Uterus (tissue), 4 donors: Measurements from ENCODE around the gene GAST. TPM values are rescaled to one million over a fixed set of nuclear protein-coding genes. Genes with fewer than 3 reads are reported as not detected.

Source experiments
- DNase-seq, 2 donors: peaks; one replicate each; pipeline ENCODE4 v3.0.0-alpha.2; 2019 to 2020
- H3K27ac ChIP-seq, 2 donors: fragments of 200-600 bp; sonication (generic); 1 replicate in 1 of 2; 2 replicates in 1 of 2; pipeline ENCODE4 v1.5.1; 2016 to 2018
- H3K27me3 ChIP-seq, 2 donors: fragments of 200-600 bp; sonication (generic); one replicate each; pipeline ENCODE4 v1.5.1; 2018 to 2019; ENCODE audit warnings: control low read depth in 1 of 2
- H3K36me3 ChIP-seq, 2 donors: fragments of 200-600 bp; sonication (generic); one replicate each; pipeline ENCODE4 v1.5.1; 2019; ENCODE audit warnings: control low read depth in 1 of 2
- H3K4me1 ChIP-seq, 2 donors: fragments of 200-600 bp; sonication (generic); one replicate each; pipeline ENCODE4 v1.5.1; 2018 to 2019; ENCODE audit warnings: control low read depth in 1 of 2
- H3K4me3 ChIP-seq, 2 donors: fragments of 200-600 bp; sonication (generic); 1 replicate in 1 of 2; 2 replicates in 1 of 2; pipeline ENCODE4 v1.5.1; 2018 to 2019; ENCODE audit warnings: mild to moderate bottlenecking in 1 of 2
- H3K9me3 ChIP-seq, 2 donors: fragments of 200-600 bp; sonication (generic); one replicate each; pipeline ENCODE4 v1.5.1; 2019; ENCODE audit warnings: control low read depth in 1 of 2
- CTCF ChIP-seq, 4 experiments: fragments of 200-600 bp in 2 of 4; fragments of 450-650 bp in 2 of 4; sonication (generic) in 2 of 4; IDR thresholded peaks; one replicate each; pipeline ENCODE4 v1.5.1; 2016 to 2019; ENCODE audit warnings: antibody characterized with exemption in 4 of 4, mild to moderate bottlenecking in 2 of 4, moderate library complexity in 1 of 4
- POLR2A ChIP-seq, 2 donors: fragments of 450-650 bp; IDR thresholded peaks; one replicate each; pipeline ENCODE4 v1.6.1; 2016; ENCODE audit warnings: antibody characterized with exemption in 2 of 2, mild to moderate bottlenecking in 1 of 2, moderate library complexity in 1 of 2
- intact Hi-C: fragments of 100-400 bp; cut with DNase I; formaldehyde crosslinking; loops from one replicate; pipeline ENCODE4 v1.15.1; 2023; ENCODE audit warnings: low total_unique reads
- total RNA-seq, 4 donors: library from RNA; depleted of rRNA in 3 of 4; stranded (reverse); fragments of >200 nt in 3 of 4; gene quantifications; one replicate each; pipeline versions ENCODE4 v1.1.0 to v1.2.4, GENCODE V29; 2014 to 2023
- donor health status: DM: yes; HTN: yes; CAD: no.

Gene GAST
- total RNA-seq, 4 donors from 2014 or later: not detected

- Histone ChIP-seq H3K4me1 (no peaks in the 10 kb centered on the region), H3K27me3 (no peaks in the 10 kb centered on the region), H3K9me3 (no peaks in the 10 kb centered on the region), H3K4me3 (no peak overlapping the region), H3K27ac (peak overlapping the region in 1 of 2 donors; percentile 74), H3K36me3 (no peaks in the 10 kb centered on the region)
- DNase-seq: no peak
- no peak for TF ChIP-seq CTCF (IDR thresholded peaks at IDR 0.05)
- no peak for TF ChIP-seq POLR2A (IDR thresholded peaks at IDR 0.05)
- intact Hi-C loops: no loop called here
These were observed 32.2 kb upstream of the GAST start for GRCh38 chr17:41679740-41680425.

GRCh38 chr17:41680426-41681040, 31.6 kb upstream of the GAST start:
- intact Hi-C loops: no loop called here
- H3K27ac ChIP-seq: no peak overlapping the region

GRCh38 chr17:41681776-41682175, 30.4 kb upstream of the GAST start:
- no peaks in the 10 kb centered on the region for H3K27me3 ChIP-seq
- no peak for DNase-seq
- no peak overlapping the region for H3K4me3 ChIP-seq
- no peaks in the 10 kb centered on the region for H3K4me1 ChIP-seq
- intact Hi-C loops: no loop called here
- no peaks in the 10 kb centered on the region for H3K36me3 ChIP-seq
- no peak for TF ChIP-seq CTCF (IDR thresholded peaks at IDR 0.05)
- TF ChIP-seq POLR2A (IDR thresholded peaks at IDR 0.05): no peak
- H3K9me3 ChIP-seq: no peaks in the 10 kb centered on the region
- H3K27ac ChIP-seq: no peak overlapping the region

More at GRCh38 chr17:41680426-41681040, 31.6 kb upstream of the GAST start:
- Histone ChIP-seq H3K4me1 (no peaks in the 10 kb centered on the region), H3K9me3 (no peaks in the 10 kb centered on the region), H3K36me3 (no peaks in the 10 kb centered on the region), H3K4me3 (no peak overlapping the region), H3K27me3 (no peaks in the 10 kb centered on the region)
- TF ChIP-seq CTCF (IDR thresholded peaks at IDR 0.05) (no peak), POLR2A (IDR thresholded peaks at IDR 0.05) (no peak)
- no peak for DNase-seq

- Histone ChIP-seq H3K4me1 (no peaks in the 10 kb centered on the region), H3K36me3 (no peaks in the 10 kb centered on the region), H3K4me3 (no peak overlapping the region), H3K9me3 (no peaks in the 10 kb centered on the region), H3K27ac (no peak overlapping the region), H3K27me3 (no peaks in the 10 kb centered on the region)
- TF ChIP-seq CTCF (IDR thresholded peaks at IDR 0.05) (no peak), POLR2A (IDR thresholded peaks at IDR 0.05) (no peak)
- intact Hi-C loops: no loop called here
- no peak for DNase-seq
These were observed 29.5 kb upstream of the GAST start for GRCh38 chr17:41682631-41683030.

GRCh38 chr17:41683441-41684007, 28.6 kb upstream of the GAST start:
- no peaks in the 10 kb centered on the region for H3K4me1 ChIP-seq
- no peaks in the 10 kb centered on the region for H3K27me3 ChIP-seq
- H3K36me3 ChIP-seq: no peaks in the 10 kb centered on the region
- DNase-seq: no peak
- TF ChIP-seq POLR2A (IDR thresholded peaks at IDR 0.05): no peak
- H3K27ac ChIP-seq: no peak overlapping the region
- intact Hi-C loops: no loop called here
- no peaks in the 10 kb centered on the region for H3K9me3 ChIP-seq
- H3K4me3 ChIP-seq: no peak overlapping the region
